Activated T-cell treated with anti-CD3 and anti-CD28 coated beads for 1 hour (primary cell): Measurements from ENCODE around the gene SLC25A12.

ENCODE experiments used
- DNase-seq: peaks from one replicate; pipeline ENCODE4 v3.0.0-alpha.2; 2020; ENCODE audit warnings: low read depth

The SLC25A12 gene

DNA sequence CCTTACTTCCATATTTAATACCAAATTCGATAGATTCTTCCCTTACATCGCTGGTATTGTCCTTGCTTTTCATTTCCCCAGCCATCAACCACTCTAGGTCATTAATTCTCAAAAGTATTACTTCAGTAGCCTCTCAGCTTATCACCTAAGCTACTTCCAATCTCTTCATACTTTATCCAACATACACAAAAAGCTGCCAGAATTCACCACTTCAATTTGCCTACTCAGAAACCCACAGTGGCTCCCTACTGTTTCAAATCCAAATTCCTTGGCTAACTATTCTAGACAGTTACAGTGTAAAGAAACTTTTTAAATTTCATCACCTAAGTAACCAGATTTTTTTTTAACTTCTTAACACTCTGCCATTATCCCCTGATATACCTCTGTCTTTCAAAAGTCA is 4.7 kb downstream of the SLC25A12 start:
- DNase-seq = no peak

DNA sequence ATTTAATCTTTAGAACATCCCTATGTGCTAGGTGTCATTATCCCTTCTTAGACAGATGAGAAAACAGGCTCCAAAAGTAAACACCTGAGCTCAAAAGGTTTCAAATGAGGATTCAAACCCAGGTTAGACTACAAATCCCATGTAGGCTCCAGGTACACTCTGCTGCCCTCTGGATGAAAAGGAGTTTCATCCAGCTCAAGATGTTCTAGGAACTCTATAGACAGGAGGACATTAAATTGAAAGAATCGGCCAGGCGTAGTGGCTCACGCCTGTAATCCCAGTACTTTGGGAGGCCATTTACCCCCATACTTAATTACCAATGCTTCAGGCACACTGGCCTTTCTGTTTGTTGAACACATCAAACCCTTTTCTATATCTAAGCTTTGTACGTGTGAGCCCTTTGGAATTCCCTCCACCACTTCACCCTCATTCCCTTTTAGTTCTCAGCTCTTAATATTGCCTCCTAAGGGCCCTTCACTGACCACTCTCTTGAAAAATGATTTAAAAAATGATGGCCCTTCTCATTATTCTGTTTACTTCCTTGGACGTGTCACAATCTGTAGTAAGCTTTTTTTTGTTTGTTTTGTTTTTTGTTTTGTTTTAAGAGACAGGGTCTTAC is 10.7 kb downstream of the SLC25A12 start:
- no peak for DNase-seq

DNA sequence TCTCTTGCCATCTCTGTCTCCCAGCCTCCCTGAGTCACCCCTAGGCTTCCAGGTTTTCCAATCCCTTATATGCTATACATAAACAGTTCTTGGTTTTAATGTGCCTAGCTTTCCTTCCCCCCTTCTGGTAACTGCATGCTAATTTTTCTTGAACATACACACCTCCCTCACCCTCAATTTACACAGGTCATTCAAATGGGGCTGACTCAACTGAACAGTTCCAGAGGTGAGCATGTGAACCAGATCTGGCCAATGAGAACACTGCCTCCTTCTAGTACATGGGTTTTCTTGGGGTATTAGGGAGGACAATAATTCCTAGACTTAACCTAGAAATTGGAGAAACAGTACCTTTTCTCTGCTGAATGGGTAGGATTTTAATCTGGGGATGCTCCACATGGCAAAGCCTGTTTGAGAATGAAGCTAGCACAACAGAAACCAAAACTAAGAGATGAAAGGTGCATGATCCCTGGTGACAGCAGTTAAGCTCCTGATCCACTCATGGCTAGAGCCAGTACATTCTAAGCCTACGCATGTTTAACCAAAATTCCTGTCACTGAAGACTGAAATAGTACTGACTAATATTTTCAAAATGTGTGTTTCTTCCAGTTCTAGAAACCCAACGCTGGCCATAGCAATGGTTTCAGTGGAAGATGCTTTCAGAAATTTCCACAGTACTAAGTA is 11.8 kb downstream of the SLC25A12 start:
- DNase-seq = no peak

- DNase-seq = no peak
Observed at GRCh38 chr2:171880774-171881173, 13.3 kb downstream of the SLC25A12 start.

- DNase-seq = no peak
Observed at GRCh38 chr2:171879865-171880264, 14.2 kb downstream of the SLC25A12 start.

DNA sequence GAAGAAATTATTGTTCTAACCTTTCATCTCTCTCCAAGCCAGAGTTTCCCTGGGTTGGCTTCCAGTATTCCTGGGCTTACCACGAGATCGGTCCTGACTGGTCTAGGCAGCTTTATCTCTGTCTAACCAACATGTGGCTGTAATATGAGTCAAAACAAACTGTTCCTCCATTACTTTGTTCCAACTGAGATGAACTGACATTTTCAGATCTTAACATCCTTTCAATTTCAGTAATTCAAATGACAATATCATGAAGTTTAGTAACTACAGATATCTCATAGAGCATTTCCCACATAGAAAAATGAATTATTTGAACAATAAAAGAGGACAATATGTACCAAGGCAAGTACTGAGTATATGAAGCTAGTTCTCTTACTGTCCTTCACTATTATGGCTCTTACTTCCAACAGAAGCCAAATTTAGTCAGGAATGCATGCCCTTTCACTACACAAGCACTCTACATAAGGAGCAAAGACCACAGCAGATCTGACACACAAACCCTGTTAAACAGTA is 15.5 kb downstream of the SLC25A12 start:
- DNase-seq = no peak

DNA sequence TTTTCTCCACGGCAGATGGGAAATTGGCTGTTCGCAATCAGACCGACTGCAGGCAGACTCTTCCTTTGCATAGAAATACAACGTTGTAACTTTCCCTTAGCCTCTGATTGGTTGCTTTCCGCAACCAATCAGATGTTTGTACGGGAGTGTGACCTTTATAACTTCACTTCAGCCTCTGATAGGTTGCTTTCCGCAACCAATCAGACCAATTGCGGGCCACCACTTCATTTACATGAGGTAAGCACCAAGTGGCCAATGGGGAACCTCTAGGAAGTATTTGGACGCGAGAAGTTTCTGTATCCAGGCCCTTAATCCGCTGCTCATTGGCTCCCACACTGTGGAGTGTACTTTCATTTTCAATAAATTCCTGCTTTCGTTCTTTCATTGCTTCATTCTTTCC is 19.1 kb downstream of the SLC25A12 start:
- no peak for DNase-seq

GRCh38 chr2:171874517-171874916 is 19.5 kb downstream of the SLC25A12 start:
- DNase-seq = no peak

- DNase-seq = no peak
Observed at GRCh38 chr2:171864357-171864985, 29.6 kb downstream of the SLC25A12 start.

- DNase-seq = no peak
Observed at GRCh38 chr2:171862501-171862900, 31.5 kb downstream of the SLC25A12 start.

GRCh38 chr2:171858397-171858958 is 35.6 kb downstream of the SLC25A12 start:
- no peak for DNase-seq

GRCh38 chr2:171855401-171855800 is 38.6 kb downstream of the SLC25A12 start:
- DNase-seq = no peak

DNA sequence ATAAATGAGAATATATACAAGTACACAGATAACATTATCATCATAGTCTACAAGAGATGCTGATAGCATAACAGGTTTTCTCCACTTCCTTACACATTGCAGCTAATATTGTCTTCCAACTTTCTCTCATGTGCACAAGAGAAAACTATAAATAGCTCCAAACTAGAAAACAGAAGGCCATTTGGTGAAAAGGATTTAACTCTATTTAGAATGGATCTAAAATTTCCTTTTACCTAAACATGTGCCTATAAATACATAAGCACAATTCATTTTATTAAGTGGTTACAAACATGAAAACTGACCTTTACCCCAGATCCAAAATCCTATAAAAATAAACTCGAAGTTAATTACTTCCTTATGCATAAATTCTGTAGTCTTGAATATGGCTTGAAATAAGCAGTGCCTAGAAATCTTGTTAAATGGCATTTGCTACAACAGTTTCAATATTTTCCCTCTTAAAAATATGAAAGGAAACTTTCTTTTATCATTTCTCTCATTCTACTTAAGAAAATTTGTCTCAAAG is 41.6 kb downstream of the SLC25A12 start:
- DNase-seq = no peak

- DNase-seq = no peak
Observed at GRCh38 chr2:171847627-171848026, 46.4 kb downstream of the SLC25A12 start.

DNA sequence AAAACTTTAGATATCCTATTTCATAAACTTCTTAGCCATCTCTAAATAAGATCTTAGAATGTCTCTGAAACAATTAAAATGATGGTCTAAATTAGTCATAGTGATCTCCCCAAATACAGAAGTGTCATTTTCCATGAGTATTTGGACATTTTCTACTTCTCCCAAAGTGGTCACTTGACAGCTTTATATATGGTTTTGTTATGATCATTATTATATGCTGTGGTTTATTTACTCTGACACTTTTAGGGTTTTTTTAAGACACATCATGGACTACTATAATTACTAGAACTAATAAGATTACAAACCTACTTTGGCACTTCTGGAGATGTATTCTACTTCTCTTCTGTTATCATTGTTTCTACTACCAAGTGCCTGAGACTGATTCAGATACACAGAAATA is 47.1 kb downstream of the SLC25A12 start:
- DNase-seq = no peak

DNA sequence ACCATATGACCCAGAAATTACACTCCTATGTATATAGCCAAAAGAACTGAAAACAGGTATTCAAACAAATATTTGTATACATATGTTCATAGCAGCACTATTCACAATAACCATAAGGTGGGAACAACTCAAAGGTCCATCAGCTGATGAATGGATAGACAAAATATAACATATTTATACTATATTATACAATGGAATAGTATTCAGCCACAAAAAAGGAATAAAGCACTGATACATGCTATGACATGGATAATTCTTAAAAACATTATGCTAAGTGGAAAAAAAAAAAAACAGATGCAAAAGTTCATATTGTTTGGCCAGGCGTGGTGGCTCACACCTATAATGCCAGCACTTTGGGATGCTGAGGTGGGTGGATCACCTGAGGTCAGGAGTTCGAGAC is 52.0 kb downstream of the SLC25A12 start:
- no peak for DNase-seq

GRCh38 chr2:171837736-171838135 is 56.3 kb downstream of the SLC25A12 start:
- DNase-seq = no peak

DNA sequence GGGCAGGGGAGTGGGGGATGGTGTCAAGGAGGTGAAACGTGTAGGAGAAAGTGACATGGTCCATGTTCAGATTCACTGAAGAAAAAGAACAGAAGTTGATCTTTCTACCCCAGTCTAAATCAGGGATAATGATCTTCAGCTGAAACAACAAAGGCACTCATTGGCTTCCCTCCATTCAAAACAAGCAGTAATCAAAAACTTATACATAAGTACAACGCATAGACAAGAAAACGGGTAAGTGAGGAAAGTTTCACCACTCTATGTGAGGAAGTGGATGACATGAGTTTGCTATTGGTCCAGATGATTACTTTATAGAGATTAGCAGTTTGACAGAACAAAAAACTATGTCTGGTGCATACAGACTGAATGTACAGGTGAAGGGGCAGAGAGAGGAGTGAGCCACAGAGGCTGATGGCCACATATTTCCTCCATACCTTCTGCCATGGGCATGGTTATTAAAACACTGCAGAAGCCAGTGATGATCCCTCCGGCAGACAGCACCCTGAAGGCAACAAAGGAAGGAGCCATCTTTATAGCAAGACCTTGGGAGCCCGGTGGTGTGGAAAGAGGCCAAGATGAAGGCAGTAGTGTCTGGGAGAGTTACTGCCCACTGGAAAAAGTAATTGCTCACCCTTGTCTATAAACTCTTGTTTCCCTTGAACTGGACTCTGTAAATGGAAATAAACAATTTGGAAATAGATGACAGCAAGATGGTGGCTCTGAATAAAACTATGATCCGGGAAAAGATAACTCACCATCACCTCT is 57.7 kb downstream of the SLC25A12 start:
- no peak for DNase-seq

DNA sequence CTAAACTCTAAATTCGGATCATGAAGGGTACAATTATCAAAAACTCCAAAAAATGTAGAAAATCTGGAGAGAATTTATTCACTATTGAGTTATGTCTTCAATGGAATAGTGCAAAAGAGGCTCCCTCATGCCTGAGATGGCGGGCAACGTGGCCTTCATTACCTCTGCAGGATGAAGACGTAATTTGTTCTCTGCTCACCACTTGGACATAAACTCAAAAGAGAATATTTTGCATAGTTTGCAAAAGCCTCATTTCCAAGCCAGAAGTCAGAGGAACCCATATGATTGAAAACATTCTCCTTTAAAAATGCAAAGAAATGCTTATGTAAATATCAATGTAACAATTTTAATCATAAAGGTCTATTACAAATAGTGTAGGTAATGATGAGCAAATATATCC is 58.7 kb downstream of the SLC25A12 start:
- no peak for DNase-seq

GRCh38 chr2:171834286-171834685 is 59.8 kb downstream of the SLC25A12 start:
- DNase-seq = no peak

DNA sequence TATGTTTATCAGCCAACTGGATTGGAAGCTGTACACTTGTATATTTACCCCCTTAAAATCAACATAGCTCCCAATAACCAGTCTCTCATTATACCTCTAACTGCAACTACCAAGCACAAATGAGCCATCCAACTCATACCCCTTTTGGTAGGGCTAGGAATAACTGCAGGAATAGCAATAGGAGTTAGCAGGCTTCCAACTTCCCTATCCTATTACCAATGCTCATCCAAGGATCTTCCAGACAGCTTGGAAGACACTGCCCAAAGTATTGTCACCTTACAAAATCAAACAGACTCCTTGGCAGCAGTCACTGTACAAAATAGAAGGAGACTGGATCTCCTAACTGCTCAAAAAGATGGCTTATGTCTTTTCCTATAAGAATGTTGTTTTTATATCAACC is 61.6 kb downstream of the SLC25A12 start:
- DNase-seq = no peak

- DNase-seq = no peak
Observed at GRCh38 chr2:171830039-171830438, 64.0 kb downstream of the SLC25A12 start.
